ENCODE measurements around the gene DEFB119. TPM values are rescaled to one million over a fixed set of nuclear protein-coding genes. Genes with fewer than 3 reads are reported as not detected.

The DEFB119 gene
- total RNA-seq, 1 donor from 2014 or later: not detected

Small RNA genes lying within 50 kb of the gene (small RNA-seq; reads per million reads assigned to genes)
- gene DEFB117 (not detected), gene RF00561 (not detected), gene RNA5SP480 (not detected)

Other genes with a start within 250 kb of the DEFB119 start
- not detected for gene DEFB115, start 132.9 kb downstream of the DEFB119 start, total RNA-seq
- gene DEFB116, start 82.0 kb downstream of the DEFB119 start, total RNA-seq: not detected
- not detected for gene DEFB118, start 22.0 kb downstream of the DEFB119 start, total RNA-seq
- not detected for gene DEFB121, start 15.6 kb upstream of the DEFB119 start, total RNA-seq
- not detected for gene DEFB123, start 50.0 kb upstream of the DEFB119 start, total RNA-seq
- gene DEFB124, start 84.5 kb upstream of the DEFB119 start, total RNA-seq: not detected
- gene REM1, start 84.7 kb upstream of the DEFB119 start, total RNA-seq: not detected
- 26.1 TPM for gene HM13, start 123.9 kb upstream of the DEFB119 start, total RNA-seq
- 46.1 TPM for gene ID1, start 214.7 kb upstream of the DEFB119 start, total RNA-seq
- gene COX4I2, start 247.3 kb upstream of the DEFB119 start, total RNA-seq: 1.2 TPM